SK-N-SH (cell line): ENCODE data around the gene FAM118A. TPM values are rescaled to one million over a fixed set of nuclear protein-coding genes. Genes with fewer than 3 reads are reported as not detected.

ENCODE experiments used
- CTCF ChIA-PET: fragments of 300-600, 350-600 bp; formaldehyde crosslinking; extraction: SDS; loops from one replicate; lab custom pipeline; 2021; lab: Yijun Ruan, JAX
- POLR2A ChIA-PET: fragments of 350-600 bp; sonication (Branson Sonifier 250); formaldehyde crosslinking; extraction: SDS; loops from one replicate; lab custom pipeline; 2020; ENCODE audit warnings: antibody characterized with exemption, inconsistent platforms; lab: Yijun Ruan, JAX
- DNase-seq: peaks from one replicate; pipeline ENCODE4 v3.0.0; 2012
- H2AFZ ChIP-seq: fragments of 200-600 bp; sonication (generic); 2 replicates; pipeline ENCODE4 v1.8.1; 2016; ENCODE audit warnings: antibody characterized with exemption, mild to moderate bottlenecking, low read depth
- H3F3A ChIP-seq: fragments of 200-600 bp; sonication (generic); replicated peaks from 2 replicates; pipeline ENCODE3; 2016; ENCODE audit warnings: antibody characterized with exemption, mild to moderate bottlenecking; ENCODE audit not compliant: insufficient read depth
- H3K27ac ChIP-seq, 2 experiments: fragments of 200-500 bp in 1 of 2; fragments of 200-600 bp in 1 of 2; sonication (Bioruptor generic) in 1 of 2; sonication (generic), shearing (Covaris generic) in 1 of 2; 2 replicates each; pipeline versions ENCODE4 v1.5.1 to v1.6.1; 2014 to 2016; ENCODE audit warnings: low read depth in 2 of 2, inconsistent platforms in 1 of 2, low read length in 1 of 2, mild to moderate bottlenecking in 1 of 2, mixed read lengths in 1 of 2
- H3K27me3 ChIP-seq: fragments of 200-600 bp; sonication (generic), shearing (Covaris generic); 2 replicates; pipeline ENCODE4 v1.6.1; 2016; ENCODE audit warnings: mixed run types; ENCODE audit not compliant: insufficient read depth
- H3K36me3 ChIP-seq, 2 experiments: fragments of 200-500 bp in 1 of 2; fragments of 200-600 bp in 1 of 2; sonication (Bioruptor generic) in 1 of 2; sonication (generic) in 1 of 2; replicated peaks in 1 of 2; 2 replicates each; pipeline versions ENCODE3 to v1.5.1; 2014 to 2016; ENCODE audit warnings: low read length in 1 of 2, mild to moderate bottlenecking in 1 of 2; ENCODE audit not compliant: insufficient read depth in 2 of 2, control insufficient read depth in 1 of 2
- H3K4me1 ChIP-seq, 2 experiments: fragments of 200-500 bp in 1 of 2; fragments of 200-600 bp in 1 of 2; sonication (Bioruptor generic) in 1 of 2; sonication (generic), shearing (Covaris generic) in 1 of 2; 2 replicates each; pipeline versions ENCODE4 v1.5.1 to v1.6.1; 2014 to 2016; ENCODE audit warnings: low read depth in 1 of 2, low read length in 1 of 2, mixed run types in 1 of 2; ENCODE audit not compliant: insufficient read depth in 2 of 2, control insufficient read depth in 1 of 2
- H3K4me2 ChIP-seq: fragments of 200-600 bp; sonication (generic), shearing (Covaris generic); 2 replicates; pipeline ENCODE4 v1.6.1; 2017; ENCODE audit warnings: mixed run types
- H3K4me3 ChIP-seq, 2 experiments: fragments of 200-500 bp in 1 of 2; fragments of 200-600 bp in 1 of 2; sonication (Bioruptor generic) in 1 of 2; sonication (generic), shearing (Covaris generic) in 1 of 2; 2 replicates each; pipeline versions ENCODE4 v1.5.1 to v1.8.1; 2014 to 2016; ENCODE audit warnings: low read depth in 2 of 2, inconsistent platforms in 1 of 2, low read length in 1 of 2, mild to moderate bottlenecking in 1 of 2, mixed read lengths in 1 of 2, moderate library complexity in 1 of 2
- H3K79me2 ChIP-seq: fragments of 200-600 bp; sonication (generic); 2 replicates; pipeline ENCODE4 v1.8.1; 2017; ENCODE audit warnings: mild to moderate bottlenecking; ENCODE audit not compliant: insufficient read depth
- H3K9ac ChIP-seq: fragments of 200-600 bp; sonication (generic); 2 replicates; pipeline ENCODE4 v1.6.1; 2017; ENCODE audit warnings: mixed run types
- H3K9me2 ChIP-seq: fragments of 200-600 bp; sonication (generic); 2 replicates; pipeline ENCODE4 v1.6.1; 2017; ENCODE audit warnings: mixed run types
- H3K9me3 ChIP-seq: fragments of 200-600 bp; sonication (generic); 2 replicates; pipeline ENCODE4 v1.6.1; 2017; ENCODE audit warnings: mixed run types, mild to moderate bottlenecking, moderate library complexity
- H4K20me1 ChIP-seq: fragments of 200-600 bp; sonication (generic); 2 replicates; pipeline ENCODE4 v1.6.1; 2017; ENCODE audit warnings: mild to moderate bottlenecking, mixed run types; ENCODE audit not compliant: insufficient read depth
- EZH2phosphoT487 ChIP-seq: fragments of 200-600 bp; sonication (generic); IDR thresholded peaks from 2 replicates; pipeline ENCODE4 v1.6.1; 2017; ENCODE audit warnings: low read depth, mixed run types, mild to moderate bottlenecking, antibody characterized with exemption, moderate library complexity, borderline replicate concordance
- FOSL2 ChIP-seq: IDR thresholded peaks from 2 replicates; pipeline ENCODE4 v1.4.0; 2012; ENCODE audit warnings: low read depth, mild to moderate bottlenecking, moderate library complexity, borderline replicate concordance
- FOXM1 ChIP-seq: IDR thresholded peaks from 2 replicates; pipeline ENCODE4 v1.4.0; 2012; ENCODE audit warnings: low read depth, mild to moderate bottlenecking
- GABPA ChIP-seq: IDR thresholded peaks from 2 replicates; pipeline ENCODE4 v1.4.0; 2012; ENCODE audit warnings: low read depth, mild to moderate bottlenecking
- GATA2 ChIP-seq: sonication (generic); formaldehyde crosslinking; IDR thresholded peaks from 2 replicates; pipeline ENCODE4 v1.5.0; 2020; ENCODE audit warnings: mild to moderate bottlenecking, missing genetic modification reagents
- IRF3 ChIP-seq: fragments of 150-350 bp; IDR thresholded peaks from 2 replicates; pipeline ENCODE4 v1.6.1; 2016; ENCODE audit warnings: mild to moderate bottlenecking, low read depth, low read length
- MXI1 ChIP-seq: IDR thresholded peaks from 2 replicates; pipeline ENCODE4 v1.6.1; 2012; ENCODE audit warnings: mild to moderate bottlenecking, low read depth, low read length, improper control_type of control experiment
- NFIC ChIP-seq: IDR thresholded peaks from 2 replicates; pipeline ENCODE4 v1.4.0; 2012; ENCODE audit warnings: borderline replicate concordance
- PBX3 ChIP-seq: IDR thresholded peaks from 2 replicates; pipeline ENCODE4; 2012
- POLR2AphosphoS5 ChIP-seq: IDR thresholded peaks from 2 replicates; pipeline ENCODE4 v1.6.1; 2012; ENCODE audit warnings: low read depth, low read length
- RCOR1 ChIP-seq: fragments of 150-350 bp; IDR thresholded peaks from 2 replicates; pipeline ENCODE4 v1.6.1; 2017; ENCODE audit warnings: antibody characterized with exemption, low read length
- RXRA ChIP-seq: IDR thresholded peaks from 2 replicates; pipeline ENCODE4 v1.4.0; 2012; ENCODE audit warnings: low read depth, mild to moderate bottlenecking, borderline replicate concordance
- YY1 ChIP-seq: IDR thresholded peaks from 2 replicates; pipeline ENCODE4 v1.4.0; 2012; ENCODE audit warnings: low read depth, mild to moderate bottlenecking
- ZBTB33 ChIP-seq: IDR thresholded peaks from 2 replicates; pipeline ENCODE4 v1.4.0; 2012; ENCODE audit warnings: low read depth, borderline replicate concordance
- WGBS: methylation state at CpG from one replicate; pipeline ENCODE4 v1.1.6; 2017; ENCODE audit warnings: low lambda C conversion rate; 5-methylcytosine and 5-hydroxymethylcytosine counted together
- polyA plus RNA-seq, 3 experiments: library from polyadenylated mRNA; depleted of rRNA; stranded (reverse); fragments of >200 nt; gene quantifications; 2 replicates each; pipeline ENCODE4 v1.2.3, GENCODE V29; 2012

Gene FAM118A
- polyA plus RNA-seq, 1 of the 3 experiments (the other 2 are of a cell fraction): 11.3 TPM

GRCh38 chr22:45290410-45290936 lies 19.3 kb upstream of the FAM118A start:
- no peaks in the 10 kb centered on the region for H3K4me1 ChIP-seq
- CTCF ChIA-PET: no interaction called here
- H3K36me3 ChIP-seq: no peaks in the 10 kb centered on the region
- H3K27me3 ChIP-seq: no peaks in the 10 kb centered on the region
- no peak for TF ChIP-seq FOXM1
- TF ChIP-seq, all 33 proteins: peak for 0
- Histone ChIP-seq H3K4me2 (no peak overlapping the region), H3K9me2 (no peaks in the 10 kb centered on the region), H3K4me3 (no peak overlapping the region), H3F3A (no peaks in the 10 kb centered on the region), H3K79me2 (no peaks in the 10 kb centered on the region), H3K9me3 (no peaks in the 10 kb centered on the region), H3K9ac (no peak overlapping the region), H2AFZ (no peak overlapping the region), H3K27ac (no peak overlapping the region), H4K20me1 (no peaks in the 10 kb centered on the region)
- DNase-seq: no peak
- 77% methylated on average over 12 of the region's 18 CpGs for WGBS
- POLR2A ChIA-PET: no interaction called here

- no peaks in the 10 kb centered on the region for H3K79me2 ChIP-seq
- POLR2A ChIA-PET: no interaction called here
- no peaks in the 10 kb centered on the region for H3K36me3 ChIP-seq
- no peak overlapping the region for H3K4me3 ChIP-seq
- H3K27ac ChIP-seq: no peak overlapping the region
- DNase-seq: no peak
- TF ChIP-seq PBX3 (no peak), POLR2AphosphoS5 (no peak), GABPA (no peak), ZBTB33 (no peak), NFIC (no peak), EZH2phosphoT487 (no peak), MXI1 (no peak), FOSL2 (no peak), RXRA (no peak), IRF3 (no peak), YY1 (no peak), GATA2 (CRISPR knock-in tag) (no peak), RCOR1 (no peak)
- H4K20me1 ChIP-seq: no peaks in the 10 kb centered on the region
- no peaks in the 10 kb centered on the region for H3K9me3 ChIP-seq
- CTCF ChIA-PET: no interaction called here
- no peaks in the 10 kb centered on the region for H3K4me1 ChIP-seq
- no peaks in the 10 kb centered on the region for H3K27me3 ChIP-seq
- H3K4me2 ChIP-seq: no peak overlapping the region
- H3K9me2 ChIP-seq: no peaks in the 10 kb centered on the region
- H3K9ac ChIP-seq: no peak overlapping the region
- H3F3A ChIP-seq: no peaks in the 10 kb centered on the region
- H2AFZ ChIP-seq: no peak overlapping the region
- 87% methylated on average over 8 of the region's 8 CpGs for WGBS
Measured at GRCh38 chr22:45291061-45291930, 18.4 kb upstream of the FAM118A start.
